ENCODE results near the gene RHNO1.

Gene RHNO1

DNA sequence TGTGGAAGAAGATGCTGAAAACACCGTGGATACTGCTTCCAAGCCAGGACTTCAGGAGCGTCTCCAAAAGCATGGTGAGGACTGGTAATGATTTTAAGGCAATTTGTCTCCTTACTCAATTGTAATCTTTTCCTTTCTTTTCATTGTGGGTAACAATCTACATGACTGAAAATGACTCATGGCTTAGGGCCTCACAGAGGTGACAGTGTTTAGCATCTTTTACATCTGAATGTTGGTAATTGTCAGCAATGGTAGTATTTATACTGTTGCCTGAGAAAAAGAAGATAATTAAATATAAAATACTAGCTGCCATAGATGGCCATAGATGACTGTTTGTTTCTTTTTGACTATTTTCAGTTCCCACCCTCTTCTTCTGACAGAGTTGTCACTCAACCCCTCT is 45.3 kb downstream of the RHNO1 start:
- peaks cover 7% of the 10 kb centered on the region; the same call in 1 of the 2 replicates for H3K36me3 ChIP-seq (ENCODE audit: insufficient read depth, low read length)
- TF ChIP-seq EZH2phosphoT487 (IDR thresholded peaks at IDR 0.05; ENCODE audit: borderline replicate concordance) = no peak
- TF ChIP-seq, protein P1, sequence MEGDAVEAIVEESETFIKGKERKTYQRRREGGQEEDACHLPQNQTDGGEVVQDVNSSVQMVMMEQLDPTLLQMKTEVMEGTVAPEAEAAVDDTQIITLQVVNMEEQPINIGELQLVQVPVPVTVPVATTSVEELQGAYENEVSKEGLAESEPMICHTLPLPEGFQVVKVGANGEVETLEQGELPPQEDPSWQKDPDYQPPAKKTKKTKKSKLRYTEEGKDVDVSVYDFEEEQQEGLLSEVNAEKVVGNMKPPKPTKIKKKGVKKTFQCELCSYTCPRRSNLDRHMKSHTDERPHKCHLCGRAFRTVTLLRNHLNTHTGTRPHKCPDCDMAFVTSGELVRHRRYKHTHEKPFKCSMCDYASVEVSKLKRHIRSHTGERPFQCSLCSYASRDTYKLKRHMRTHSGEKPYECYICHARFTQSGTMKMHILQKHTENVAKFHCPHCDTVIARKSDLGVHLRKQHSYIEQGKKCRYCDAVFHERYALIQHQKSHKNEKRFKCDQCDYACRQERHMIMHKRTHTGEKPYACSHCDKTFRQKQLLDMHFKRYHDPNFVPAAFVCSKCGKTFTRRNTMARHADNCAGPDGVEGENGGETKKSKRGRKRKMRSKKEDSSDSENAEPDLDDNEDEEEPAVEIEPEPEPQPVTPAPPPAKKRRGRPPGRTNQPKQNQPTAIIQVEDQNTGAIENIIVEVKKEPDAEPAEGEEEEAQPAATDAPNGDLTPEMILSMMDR (conservative IDR thresholded peaks at IDR 0.05; ENCODE audit: low read length) = no peak
- H4K20me1 ChIP-seq (ENCODE audit: insufficient read depth, low read length, poor library complexity, severe bottlenecking) = no peaks in the 10 kb centered on the region
- H3K4me3 ChIP-seq (ENCODE audit: low read length, poor library complexity, severe bottlenecking) = no peak overlapping the region
- no peak overlapping the region for H3K4me2 ChIP-seq (ENCODE audit: low read depth, low read length, poor library complexity, severe bottlenecking)
- H2AFZ ChIP-seq (ENCODE audit: low read length) = no peak overlapping the region
- H3K9me2 ChIP-seq (replicated peaks; ENCODE audit: low read depth, low read length) = no peaks in the 10 kb centered on the region
- H3K4me1 ChIP-seq (ENCODE audit: insufficient read depth, low read length, poor library complexity, severe bottlenecking) = no peaks in the 10 kb centered on the region
- H3K9ac ChIP-seq (ENCODE audit: low read depth, low read length, poor library complexity, severe bottlenecking) = no peak overlapping the region
- H3K9me3 ChIP-seq (ENCODE audit: insufficient read depth, low read depth, low read length) = no peaks in the 10 kb centered on the region
- H3F3A ChIP-seq (ENCODE audit: low read depth) = no peaks in the 10 kb centered on the region
- no peaks in the 10 kb centered on the region for H3K79me2 ChIP-seq (ENCODE audit: insufficient read depth, low read length)
- H3K27me3 ChIP-seq (ENCODE audit: insufficient read depth, low read length, poor library complexity, severe bottlenecking) = no peaks in the 10 kb centered on the region

DNA sequence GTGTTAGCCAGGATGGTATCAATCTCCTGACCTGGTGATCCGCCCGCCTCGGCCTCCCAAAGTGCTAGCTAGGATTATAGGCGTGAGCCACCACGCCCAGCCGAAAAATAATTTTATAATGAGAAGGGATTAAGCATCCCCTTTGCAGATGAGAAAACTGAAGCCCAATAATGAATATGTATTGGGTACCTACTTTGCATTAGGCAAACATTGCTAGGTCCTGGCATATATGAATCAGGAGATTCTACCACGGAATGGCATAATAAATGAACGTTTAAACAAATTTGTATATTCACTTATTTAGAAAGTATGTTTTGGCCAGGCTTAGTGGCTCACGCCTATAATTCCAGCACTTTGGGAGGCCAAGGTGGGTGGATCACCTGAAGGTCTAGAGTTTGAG is 46.0 kb downstream of the RHNO1 start:
- no peaks in the 10 kb centered on the region for H3F3A ChIP-seq (ENCODE audit: low read depth)
- H3K79me2 ChIP-seq (ENCODE audit: insufficient read depth, low read length) = no peaks in the 10 kb centered on the region
- H3K27me3 ChIP-seq (ENCODE audit: insufficient read depth, low read length, poor library complexity, severe bottlenecking) = no peaks in the 10 kb centered on the region
- TF ChIP-seq, protein P1 (conservative IDR thresholded peaks at IDR 0.05; ENCODE audit: low read length) = no peak
- no peak for TF ChIP-seq EZH2phosphoT487 (IDR thresholded peaks at IDR 0.05; ENCODE audit: borderline replicate concordance)
- no peak overlapping the region for H2AFZ ChIP-seq (ENCODE audit: low read length)
- no peak overlapping the region for H3K4me2 ChIP-seq (ENCODE audit: low read depth, low read length, poor library complexity, severe bottlenecking)
- H3K4me3 ChIP-seq (ENCODE audit: low read length, poor library complexity, severe bottlenecking) = no peak overlapping the region
- H3K9me2 ChIP-seq (replicated peaks; ENCODE audit: low read depth, low read length) = no peaks in the 10 kb centered on the region
- no peaks in the 10 kb centered on the region for H3K4me1 ChIP-seq (ENCODE audit: insufficient read depth, low read length, poor library complexity, severe bottlenecking)
- no peak overlapping the region for H3K9ac ChIP-seq (ENCODE audit: low read depth, low read length, poor library complexity, severe bottlenecking)
- peaks cover 7% of the 10 kb centered on the region; the same call in 1 of the 2 replicates for H3K36me3 ChIP-seq (ENCODE audit: insufficient read depth, low read length)
- no peaks in the 10 kb centered on the region for H3K9me3 ChIP-seq (ENCODE audit: insufficient read depth, low read depth, low read length)
- H4K20me1 ChIP-seq (ENCODE audit: insufficient read depth, low read length, poor library complexity, severe bottlenecking) = no peaks in the 10 kb centered on the region

DNA sequence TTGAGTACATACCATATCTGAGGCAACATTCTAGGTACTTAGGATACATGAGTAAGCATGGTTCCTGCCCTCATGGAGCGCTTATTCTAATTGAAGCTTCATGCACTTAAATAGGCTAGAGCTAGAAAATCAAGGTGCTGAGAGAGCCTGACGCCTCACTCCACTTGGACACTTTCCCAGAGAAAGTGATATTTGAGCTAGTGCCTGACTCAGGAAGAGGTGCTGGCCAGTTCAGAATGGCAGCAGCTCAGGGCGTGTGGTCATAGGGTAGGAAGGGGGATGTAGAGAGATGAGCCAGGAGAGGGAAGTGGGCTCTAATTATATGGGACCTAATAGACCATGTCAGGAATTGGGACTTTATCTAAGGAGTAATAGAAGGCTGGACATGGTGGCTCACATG is 47.0 kb downstream of the RHNO1 start:
- TF ChIP-seq EZH2phosphoT487 (IDR thresholded peaks at IDR 0.05; ENCODE audit: borderline replicate concordance) = no peak
- TF ChIP-seq, protein P1 (conservative IDR thresholded peaks at IDR 0.05; ENCODE audit: low read length) = no peak
- no peaks in the 10 kb centered on the region for H3K9me3 ChIP-seq (ENCODE audit: insufficient read depth, low read depth, low read length)
- no peak overlapping the region for H2AFZ ChIP-seq (ENCODE audit: low read length)
- no peaks in the 10 kb centered on the region for H3K79me2 ChIP-seq (ENCODE audit: insufficient read depth, low read length)
- H3K9me2 ChIP-seq (replicated peaks; ENCODE audit: low read depth, low read length) = no peaks in the 10 kb centered on the region
- H3K4me2 ChIP-seq (ENCODE audit: low read depth, low read length, poor library complexity, severe bottlenecking) = no peak overlapping the region
- H3K4me3 ChIP-seq (ENCODE audit: low read length, poor library complexity, severe bottlenecking) = no peak overlapping the region
- H3K9ac ChIP-seq (ENCODE audit: low read depth, low read length, poor library complexity, severe bottlenecking) = no peak overlapping the region
- H3K36me3 ChIP-seq (ENCODE audit: insufficient read depth, low read length) = peaks cover 7% of the 10 kb centered on the region; the same call in 1 of the 2 replicates
- no peaks in the 10 kb centered on the region for H3F3A ChIP-seq (ENCODE audit: low read depth)
- no peaks in the 10 kb centered on the region for H3K27me3 ChIP-seq (ENCODE audit: insufficient read depth, low read length, poor library complexity, severe bottlenecking)
- H4K20me1 ChIP-seq (ENCODE audit: insufficient read depth, low read length, poor library complexity, severe bottlenecking) = no peaks in the 10 kb centered on the region
- no peaks in the 10 kb centered on the region for H3K4me1 ChIP-seq (ENCODE audit: insufficient read depth, low read length, poor library complexity, severe bottlenecking)

Data from Loucy (cell line).